ENCODE measurements around the gene ZNF407.

ZNF407 gene

GRCh38 chr18:74682991-74683297 is 85.3 kb downstream of the ZNF407 start:
- H4K20me1 ChIP-seq (ENCODE audit: insufficient read depth, low read length) = no peaks in the 10 kb centered on the region
- H3K4me1 ChIP-seq (ENCODE audit: insufficient read depth, low read length) = no peaks in the 10 kb centered on the region
- H3K36me3 ChIP-seq (ENCODE audit: insufficient read depth, low read length) = peaks cover 4% of the 10 kb centered on the region; the same call in 1 of the 2 replicates
- H3K4me3 ChIP-seq (ENCODE audit: low read depth in 1 of 2, low read length in 2 of 2) = no peak overlapping the region
- no peak overlapping the region for H3K27ac ChIP-seq (ENCODE audit: low read length)
- TF ChIP-seq, protein P1, sequence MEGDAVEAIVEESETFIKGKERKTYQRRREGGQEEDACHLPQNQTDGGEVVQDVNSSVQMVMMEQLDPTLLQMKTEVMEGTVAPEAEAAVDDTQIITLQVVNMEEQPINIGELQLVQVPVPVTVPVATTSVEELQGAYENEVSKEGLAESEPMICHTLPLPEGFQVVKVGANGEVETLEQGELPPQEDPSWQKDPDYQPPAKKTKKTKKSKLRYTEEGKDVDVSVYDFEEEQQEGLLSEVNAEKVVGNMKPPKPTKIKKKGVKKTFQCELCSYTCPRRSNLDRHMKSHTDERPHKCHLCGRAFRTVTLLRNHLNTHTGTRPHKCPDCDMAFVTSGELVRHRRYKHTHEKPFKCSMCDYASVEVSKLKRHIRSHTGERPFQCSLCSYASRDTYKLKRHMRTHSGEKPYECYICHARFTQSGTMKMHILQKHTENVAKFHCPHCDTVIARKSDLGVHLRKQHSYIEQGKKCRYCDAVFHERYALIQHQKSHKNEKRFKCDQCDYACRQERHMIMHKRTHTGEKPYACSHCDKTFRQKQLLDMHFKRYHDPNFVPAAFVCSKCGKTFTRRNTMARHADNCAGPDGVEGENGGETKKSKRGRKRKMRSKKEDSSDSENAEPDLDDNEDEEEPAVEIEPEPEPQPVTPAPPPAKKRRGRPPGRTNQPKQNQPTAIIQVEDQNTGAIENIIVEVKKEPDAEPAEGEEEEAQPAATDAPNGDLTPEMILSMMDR (IDR thresholded peaks at IDR 0.05; ENCODE audit: borderline replicate concordance, extremely low read depth, low read length, poor library complexity, severe bottlenecking) = no peak
- TF ChIP-seq EZH2 (IDR thresholded peaks at IDR 0.05; ENCODE audit: borderline replicate concordance, low read depth, low read length, severe bottlenecking) = no peak
- DNase-seq (no peak), ATAC-seq (ENCODE audit: insufficient read depth, low read depth) (no peak)
- no peaks in the 10 kb centered on the region for H3K27me3 ChIP-seq (ENCODE audit: insufficient read depth, low read length, poor library complexity)
- H2AFZ ChIP-seq (ENCODE audit: low read depth, low read length) = no peak overlapping the region
- H3K4me2 ChIP-seq (ENCODE audit: insufficient read depth, low read length) = no peak overlapping the region
- peaks cover 1% of the 10 kb centered on the region for H3K9me3 ChIP-seq (ENCODE audit: insufficient read depth, low read length, severe bottlenecking)
- H3K9ac ChIP-seq (ENCODE audit: low read depth, low read length) = no peak overlapping the region
- H3K79me2 ChIP-seq (ENCODE audit: insufficient read depth, low read length) = no peaks in the 10 kb centered on the region

- Histone ChIP-seq H3K79me2 (ENCODE audit: insufficient read depth, low read length) (no peaks in the 10 kb centered on the region), H4K20me1 (ENCODE audit: insufficient read depth, low read length) (no peaks in the 10 kb centered on the region), H3K4me2 (ENCODE audit: insufficient read depth, low read length) (no peak overlapping the region), H3K36me3 (ENCODE audit: insufficient read depth, low read length) (peaks cover 4% of the 10 kb centered on the region; the same call in 1 of the 2 replicates), H3K9ac (ENCODE audit: low read depth, low read length) (no peak overlapping the region), H3K27ac (ENCODE audit: low read length) (no peak overlapping the region), H3K9me3 (ENCODE audit: insufficient read depth, low read length, severe bottlenecking) (no peaks in the 10 kb centered on the region), H3K27me3 (ENCODE audit: insufficient read depth, low read length, poor library complexity) (no peaks in the 10 kb centered on the region), H3K4me3 (ENCODE audit: low read depth in 1 of 2, low read length in 2 of 2) (no peak overlapping the region), H3K4me1 (ENCODE audit: insufficient read depth, low read length) (no peaks in the 10 kb centered on the region), H2AFZ (ENCODE audit: low read depth, low read length) (no peak overlapping the region)
- no peak for DNase-seq
- no peak for ATAC-seq (ENCODE audit: insufficient read depth, low read depth)
- TF ChIP-seq, protein P1 (IDR thresholded peaks at IDR 0.05; ENCODE audit: borderline replicate concordance, extremely low read depth, low read length, poor library complexity, severe bottlenecking) = no peak
- no peak for TF ChIP-seq EZH2 (IDR thresholded peaks at IDR 0.05; ENCODE audit: borderline replicate concordance, low read depth, low read length, severe bottlenecking)
These were observed 85.9 kb downstream of the ZNF407 start for GRCh38 chr18:74683573-74683972.

- H3K9me3 ChIP-seq (ENCODE audit: insufficient read depth, low read length, severe bottlenecking) = no peaks in the 10 kb centered on the region
- no peak overlapping the region for H3K4me2 ChIP-seq (ENCODE audit: insufficient read depth, low read length)
- ATAC-seq (ENCODE audit: insufficient read depth, low read depth) (no peak), DNase-seq (no peak)
- no peak overlapping the region for H3K27ac ChIP-seq (ENCODE audit: low read length)
- no peaks in the 10 kb centered on the region; the same call in 1 of the 2 replicates for H3K36me3 ChIP-seq (ENCODE audit: insufficient read depth, low read length)
- H3K9ac ChIP-seq (ENCODE audit: low read depth, low read length) = no peak overlapping the region
- no peaks in the 10 kb centered on the region for H3K79me2 ChIP-seq (ENCODE audit: insufficient read depth, low read length)
- TF ChIP-seq, protein P1 (IDR thresholded peaks at IDR 0.05; ENCODE audit: borderline replicate concordance, extremely low read depth, low read length, poor library complexity, severe bottlenecking) = no peak
- no peak for TF ChIP-seq EZH2 (IDR thresholded peaks at IDR 0.05; ENCODE audit: borderline replicate concordance, low read depth, low read length, severe bottlenecking)
- no peaks in the 10 kb centered on the region for H3K27me3 ChIP-seq (ENCODE audit: insufficient read depth, low read length, poor library complexity)
- no peak overlapping the region for H3K4me3 ChIP-seq (ENCODE audit: low read depth in 1 of 2, low read length in 2 of 2)
- H4K20me1 ChIP-seq (ENCODE audit: insufficient read depth, low read length) = no peaks in the 10 kb centered on the region
- H3K4me1 ChIP-seq (ENCODE audit: insufficient read depth, low read length) = 0 out of 2 replicates have a peak, but pooled peaks cover 3% of the 10 kb centered on the region
- no peak overlapping the region for H2AFZ ChIP-seq (ENCODE audit: low read depth, low read length)
These were observed 91.6 kb downstream of the ZNF407 start for GRCh38 chr18:74689251-74689650.

Data from DND-41 (cell line).